HCT116 (cell line): Measurements from ENCODE around the gene MYO1G. TPM values are rescaled to one million over a fixed set of nuclear protein-coding genes. Genes with fewer than 3 reads are reported as not detected.

Source experiments
- ATAC-seq: fragments of 200-7000 bp; cut with Tn5 transposase; 2 replicates; pipeline ENCODE4 v1.9.1; 2020; ENCODE audit warnings: mild to moderate bottlenecking, moderate library complexity
- BruUV-seq: library from RNA; stranded (reverse); fragments of 400-500 nt; replicated peaks from 2 replicates; lab custom pipeline; 2021; lab: Mats Ljungman, UMichigan
- CTCF ChIA-PET: fragments of 300-600 bp; sonication (Branson Sonifier 250); formaldehyde crosslinking; loops from one replicate; lab custom pipeline; 2021; ENCODE audit warnings: antibody characterized with exemption; lab: Charles Lee
- POLR2A ChIA-PET: fragments of 300-600, 350-600 bp; sonication (Branson Sonifier 250); formaldehyde crosslinking; loops from one replicate; lab custom pipeline; 2021; ENCODE audit warnings: antibody characterized with exemption; lab: Charles Lee
- RAD21 ChIA-PET, 2 experiments: fragments of 300-600 bp; sonication (Branson Sonifier 250); formaldehyde crosslinking; loops; one replicate each; lab custom pipeline; 2023; ENCODE audit warnings: low total read pairs in 2 of 2; ENCODE audit not compliant: uncharacterized antibody in 2 of 2, unreplicated experiment in 2 of 2, low non-redundant PET in 1 of 2; lab: Charles Lee
- DNase-seq: peaks from one replicate; pipeline ENCODE4 v3.0.0-alpha.2; 2010; ENCODE audit warnings: low read depth, low spot score
- H2AFZ ChIP-seq: fragments of 200-600 bp; shearing (Covaris generic), sonication (generic); 2 replicates; pipeline ENCODE4 v1.6.1; 2017; ENCODE audit warnings: low read depth, mixed run types, mixed read lengths, antibody characterized with exemption, low read length; ENCODE audit not compliant: poor library complexity, severe bottlenecking
- H3K27ac ChIP-seq: 2 replicates; pipeline ENCODE4 v1.5.1; 2012; ENCODE audit warnings: low read depth, low read length
- H3K27me3 ChIP-seq: fragments of 200-600 bp; sonication (generic); 2 replicates; pipeline ENCODE4 v1.6.1; 2016; ENCODE audit warnings: mixed run types, low read length, mixed read lengths; ENCODE audit not compliant: insufficient read depth
- H3K36me3 ChIP-seq, 2 experiments: fragments of 200-500 bp in 1 of 2; fragments of 200-600 bp in 1 of 2; sonication (Bioruptor generic) in 1 of 2; sonication (generic) in 1 of 2; 2 replicates each; pipeline versions ENCODE4 v1.5.1 to v1.6.1; 2014 to 2016; ENCODE audit warnings: low read length in 2 of 2, inconsistent platforms in 1 of 2, mixed read lengths in 1 of 2, mixed run types in 1 of 2; ENCODE audit not compliant: insufficient read depth in 2 of 2, control insufficient read depth in 1 of 2
- H3K4me1 ChIP-seq, 2 experiments: fragments of 200-600 bp in 1 of 2; sonication (generic) in 1 of 2; 2 replicates each; pipeline versions ENCODE4 v1.5.1 to v1.6.1; 2012 to 2017; ENCODE audit warnings: low read length in 2 of 2, inconsistent platforms in 1 of 2, mild to moderate bottlenecking in 1 of 2, mixed read lengths in 1 of 2, mixed run types in 1 of 2, moderate library complexity in 1 of 2; ENCODE audit not compliant: insufficient read depth in 2 of 2, control insufficient read depth in 1 of 2
- H3K4me2 ChIP-seq: fragments of 200-600 bp; sonication (generic); 2 replicates; pipeline ENCODE4 v1.6.1; 2017; ENCODE audit warnings: mixed run types, low read length, mixed read lengths
- H3K4me3 ChIP-seq, 2 experiments: fragments of 200-600 bp in 1 of 2; sonication (generic) in 1 of 2; replicated peaks in 1 of 2; 2 replicates each; pipeline ENCODE4 v1.5.1; 2011 to 2016; ENCODE audit warnings: low read length in 2 of 2, control low read depth in 1 of 2, low read depth in 1 of 2, mild to moderate bottlenecking in 1 of 2, mixed read lengths in 1 of 2, mixed run types in 1 of 2
- H3K79me2 ChIP-seq: fragments of 200-600 bp; sonication (generic); 2 replicates; pipeline ENCODE4 v1.6.1; 2017; ENCODE audit warnings: mild to moderate bottlenecking, mixed run types, low read length, moderate library complexity, mixed read lengths; ENCODE audit not compliant: insufficient read depth
- H3K9ac ChIP-seq: fragments of 200-600 bp; sonication (generic); 2 replicates; pipeline ENCODE4 v1.6.1; 2016; ENCODE audit warnings: low read length, mixed read lengths
- H3K9me2 ChIP-seq: fragments of 200-600 bp; sonication (generic), shearing (Covaris generic); 2 replicates; pipeline ENCODE4 v1.6.1; 2017; ENCODE audit warnings: mixed run types, mild to moderate bottlenecking, moderate library complexity; ENCODE audit not compliant: insufficient read depth
- H3K9me3 ChIP-seq, 2 experiments: fragments of 200-500 bp in 1 of 2; fragments of 200-600 bp in 1 of 2; sonication (Bioruptor generic) in 1 of 2; sonication (generic) in 1 of 2; 2 replicates each; pipeline ENCODE4 v1.6.1; 2014 to 2017; ENCODE audit warnings: low read length in 2 of 2, mixed read lengths in 2 of 2, inconsistent platforms in 1 of 2, low read depth in 1 of 2, mild to moderate bottlenecking in 1 of 2, mixed run types in 1 of 2, moderate library complexity in 1 of 2; ENCODE audit not compliant: control insufficient read depth in 1 of 2, insufficient read depth in 1 of 2
- H4K20me1 ChIP-seq: fragments of 200-600 bp; sonication (generic), shearing (Covaris generic); 2 replicates; pipeline ENCODE4 v1.6.1; 2017; ENCODE audit warnings: mixed run types, mild to moderate bottlenecking, moderate library complexity; ENCODE audit not compliant: insufficient read depth
- ATF3 ChIP-seq: IDR thresholded peaks from 2 replicates; pipeline ENCODE4 v1.6.1; 2012
- CBX3 ChIP-seq: IDR thresholded peaks from 2 replicates; pipeline ENCODE4 v1.6.1; 2012; ENCODE audit warnings: low read depth
- CTCF ChIP-seq, 3 experiments: fragments of 200-600 bp in 1 of 3; sonication (generic) in 1 of 3; IDR thresholded peaks in 2 of 3; conservative IDR thresholded peaks in 1 of 3; 2 replicates each; pipeline ENCODE4 v1.5.1; 2012 to 2017; ENCODE audit warnings: low read depth in 2 of 3, low read length in 2 of 3, antibody characterized with exemption in 1 of 3, borderline replicate concordance in 1 of 3, control low read depth in 1 of 3, mild to moderate bottlenecking in 1 of 3, mixed read lengths in 1 of 3, mixed run types in 1 of 3, moderate library complexity in 1 of 3; ENCODE audit not compliant: insufficient read depth in 1 of 3
- EGR1 ChIP-seq: IDR thresholded peaks from 2 replicates; pipeline ENCODE4 v1.6.1; 2012; ENCODE audit warnings: low read depth
- EZH2 ChIP-seq: fragments of 200-600 bp; sonication (generic); IDR thresholded peaks from 2 replicates; pipeline ENCODE4 v1.6.1; 2017; ENCODE audit warnings: antibody characterized with exemption, mixed run types
- FOSL1 ChIP-seq: IDR thresholded peaks from 2 replicates; pipeline ENCODE4 v1.6.1; 2012; ENCODE audit warnings: low read depth
- POLR2AphosphoS5 ChIP-seq: IDR thresholded peaks from 2 replicates; pipeline ENCODE4 v1.6.1; 2011; ENCODE audit warnings: mild to moderate bottlenecking, low read depth, low read length, moderate library complexity
- YY1 ChIP-seq: IDR thresholded peaks from 2 replicates; pipeline ENCODE4 v1.6.1; 2011; ENCODE audit warnings: low read length, low read depth, moderate library complexity, mild to moderate bottlenecking; ENCODE audit not compliant: insufficient replicate concordance; ENCODE audit errors: extremely low read depth
- ZFX ChIP-seq: fragments of 450-650 bp; IDR thresholded peaks from 2 replicates; pipeline ENCODE4 v1.6.1; 2017
- intact Hi-C: fragments of 100-400 bp; cut with micrococcal nuclease; formaldehyde crosslinking; loops from 2 replicates; pipeline ENCODE4 v1.10.0; 2022
- total RNA-seq: library from RNA; stranded (reverse); gene quantifications from one replicate; pipeline ENCODE4 v1.2.1, GENCODE V29; 2021; ENCODE audit not compliant: unreplicated experiment
- TF ChIP-seq, protein P1 (sequence below): IDR thresholded peaks from 2 replicates; pipeline ENCODE4 v1.6.1; 2012; ENCODE audit warnings: low read depth
- TF ChIP-seq, protein P2 (sequence below): IDR thresholded peaks from 2 replicates; pipeline ENCODE4 v1.6.1; 2012

Gene MYO1G
- total RNA-seq, 1 experiment from 2014 or later: 0.74 TPM

- TF ChIP-seq, protein P1, sequence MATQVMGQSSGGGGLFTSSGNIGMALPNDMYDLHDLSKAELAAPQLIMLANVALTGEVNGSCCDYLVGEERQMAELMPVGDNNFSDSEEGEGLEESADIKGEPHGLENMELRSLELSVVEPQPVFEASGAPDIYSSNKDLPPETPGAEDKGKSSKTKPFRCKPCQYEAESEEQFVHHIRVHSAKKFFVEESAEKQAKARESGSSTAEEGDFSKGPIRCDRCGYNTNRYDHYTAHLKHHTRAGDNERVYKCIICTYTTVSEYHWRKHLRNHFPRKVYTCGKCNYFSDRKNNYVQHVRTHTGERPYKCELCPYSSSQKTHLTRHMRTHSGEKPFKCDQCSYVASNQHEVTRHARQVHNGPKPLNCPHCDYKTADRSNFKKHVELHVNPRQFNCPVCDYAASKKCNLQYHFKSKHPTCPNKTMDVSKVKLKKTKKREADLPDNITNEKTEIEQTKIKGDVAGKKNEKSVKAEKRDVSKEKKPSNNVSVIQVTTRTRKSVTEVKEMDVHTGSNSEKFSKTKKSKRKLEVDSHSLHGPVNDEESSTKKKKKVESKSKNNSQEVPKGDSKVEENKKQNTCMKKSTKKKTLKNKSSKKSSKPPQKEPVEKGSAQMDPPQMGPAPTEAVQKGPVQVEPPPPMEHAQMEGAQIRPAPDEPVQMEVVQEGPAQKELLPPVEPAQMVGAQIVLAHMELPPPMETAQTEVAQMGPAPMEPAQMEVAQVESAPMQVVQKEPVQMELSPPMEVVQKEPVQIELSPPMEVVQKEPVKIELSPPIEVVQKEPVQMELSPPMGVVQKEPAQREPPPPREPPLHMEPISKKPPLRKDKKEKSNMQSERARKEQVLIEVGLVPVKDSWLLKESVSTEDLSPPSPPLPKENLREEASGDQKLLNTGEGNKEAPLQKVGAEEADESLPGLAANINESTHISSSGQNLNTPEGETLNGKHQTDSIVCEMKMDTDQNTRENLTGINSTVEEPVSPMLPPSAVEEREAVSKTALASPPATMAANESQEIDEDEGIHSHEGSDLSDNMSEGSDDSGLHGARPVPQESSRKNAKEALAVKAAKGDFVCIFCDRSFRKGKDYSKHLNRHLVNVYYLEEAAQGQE: no peak
- TF ChIP-seq ATF3: no peak
- TF ChIP-seq, protein P2, sequence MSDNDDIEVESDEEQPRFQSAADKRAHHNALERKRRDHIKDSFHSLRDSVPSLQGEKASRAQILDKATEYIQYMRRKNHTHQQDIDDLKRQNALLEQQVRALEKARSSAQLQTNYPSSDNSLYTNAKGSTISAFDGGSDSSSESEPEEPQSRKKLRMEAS: no peak
Observed at GRCh38 chr7:44976040-44976745, 2.6 kb downstream of the MYO1G start (continued).

- H3K9me3 ChIP-seq: no peaks in the 10 kb centered on the region
- H3K9ac ChIP-seq: no peak overlapping the region
- ATAC-seq (no peak), DNase-seq (no peak)
- H4K20me1 ChIP-seq: no peaks in the 10 kb centered on the region
- RAD21 ChIA-PET: no interaction called here
- no TSS peak for BruUV-seq
- H3K27me3 ChIP-seq: no peaks in the 10 kb centered on the region
- CTCF ChIA-PET: interaction anchor here (3.2 kb wide), 1 partner anchor 161 kb away, joined by 114 read pairs; no protein-coding TSS in a partner anchor
- H3K36me3 ChIP-seq: no peaks in the 10 kb centered on the region; a peak in 1 of 4 replicates
- H3K79me2 ChIP-seq: no peaks in the 10 kb centered on the region
- POLR2A ChIA-PET: no interaction called here
- H3K4me3 ChIP-seq: no peak overlapping the region
- H3K4me1 ChIP-seq: peaks cover 0 to 13% of the 10 kb centered on the region in 2 experiments; a peak in 2 of 4 replicates
- H2AFZ ChIP-seq: no peak overlapping the region
- intact Hi-C loops: no loop called here
- no peak overlapping the region for H3K27ac ChIP-seq
- H3K9me2 ChIP-seq: no peaks in the 10 kb centered on the region
- no peak overlapping the region for H3K4me2 ChIP-seq
- TF ChIP-seq ZFX (no peak), CTCF (IDR thresholded peaks at IDR 0.05 in 2 of 3, conservative IDR thresholded peaks at IDR 0.05 in 1 of 3; ENCODE audit: borderline replicate concordance in 1 of 3, insufficient read depth in 1 of 3, low read depth in 2 of 3, low read length in 2 of 3) (no peak), EZH2 (no peak), POLR2AphosphoS5 (no peak), CBX3 (no peak), YY1 (no peak), EGR1 (no peak), FOSL1 (no peak), ATF3 (no peak)
- TF ChIP-seq, protein P1: no peak
Observed at GRCh38 chr7:44975331-44976039, 3.3 kb downstream of the MYO1G start.
